Cortex of kidney (tissue), 1 donor: ENCODE measurements around the gene SMIM27.
"Not testable (repeated sequence)": the region's sequence is repeated elsewhere in the genome, so short reads cannot be mapped to it uniquely, and the experiment has no call there.

ENCODE experiments used
- DNase-seq: peaks from one replicate; lab custom pipeline; 2025; lab: John Stamatoyannopoulos, UW

Gene SMIM27

GRCh38 chr9:32599021-32599420, 46.9 kb downstream of the SMIM27 start:
- not testable (repeated sequence) for DNase-seq
